Measurements from ENCODE around the gene ASIC4.
A peak's percentile ranks its signal among the peaks of the same experiment; 100 is the strongest.

The ASIC4 gene, protein sequence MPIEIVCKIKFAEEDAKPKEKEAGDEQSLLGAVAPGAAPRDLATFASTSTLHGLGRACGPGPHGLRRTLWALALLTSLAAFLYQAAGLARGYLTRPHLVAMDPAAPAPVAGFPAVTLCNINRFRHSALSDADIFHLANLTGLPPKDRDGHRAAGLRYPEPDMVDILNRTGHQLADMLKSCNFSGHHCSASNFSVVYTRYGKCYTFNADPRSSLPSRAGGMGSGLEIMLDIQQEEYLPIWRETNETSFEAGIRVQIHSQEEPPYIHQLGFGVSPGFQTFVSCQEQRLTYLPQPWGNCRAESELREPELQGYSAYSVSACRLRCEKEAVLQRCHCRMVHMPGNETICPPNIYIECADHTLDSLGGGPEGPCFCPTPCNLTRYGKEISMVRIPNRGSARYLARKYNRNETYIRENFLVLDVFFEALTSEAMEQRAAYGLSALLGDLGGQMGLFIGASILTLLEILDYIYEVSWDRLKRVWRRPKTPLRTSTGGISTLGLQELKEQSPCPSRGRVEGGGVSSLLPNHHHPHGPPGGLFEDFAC

DNA sequence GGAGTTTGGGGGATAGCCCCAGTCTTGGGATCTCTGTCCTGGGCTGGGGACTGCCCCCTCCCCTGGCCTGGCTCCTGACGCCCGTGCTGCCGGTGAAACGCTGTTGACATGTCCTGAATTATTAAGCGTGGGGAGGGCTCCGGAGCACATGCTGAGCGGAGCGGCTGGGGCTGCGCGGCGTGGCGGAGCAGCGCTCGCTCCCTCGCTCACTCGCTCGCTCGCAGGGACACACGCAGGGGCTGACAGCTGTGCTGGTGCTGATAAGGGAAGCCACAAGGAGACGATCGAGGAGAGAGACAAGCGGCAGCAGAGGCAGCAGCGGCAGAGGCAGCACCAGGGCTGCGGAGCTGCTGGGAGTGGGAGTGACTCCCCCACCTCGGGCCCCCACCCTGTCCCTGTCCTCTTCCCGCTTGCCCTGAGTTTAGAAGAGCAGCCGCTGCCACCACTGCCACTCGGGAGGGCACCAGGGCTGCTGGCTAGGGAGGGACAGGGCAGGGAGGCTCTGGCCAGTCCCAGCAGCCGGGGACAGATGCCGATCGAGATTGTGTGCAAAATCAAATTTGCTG, at the start of gene ASIC4:
Gene ASIC4 (plus strand): TSS at position 287 of the 566 bp plus-strand sequence. CDS start 243 bp downstream, at position 530.
- DNase-seq (ENCODE audit: low read depth in 2 of 2) = no peak

GRCh38 chr2:219465659-219466561, 48.4 kb upstream of the ASIC4 start:
- no peak for DNase-seq (ENCODE audit: low read depth in 2 of 2)

GRCh38 chr2:219466816-219467735, 47.2 kb upstream of the ASIC4 start:
- no peak for DNase-seq (ENCODE audit: low read depth in 2 of 2)

DNA sequence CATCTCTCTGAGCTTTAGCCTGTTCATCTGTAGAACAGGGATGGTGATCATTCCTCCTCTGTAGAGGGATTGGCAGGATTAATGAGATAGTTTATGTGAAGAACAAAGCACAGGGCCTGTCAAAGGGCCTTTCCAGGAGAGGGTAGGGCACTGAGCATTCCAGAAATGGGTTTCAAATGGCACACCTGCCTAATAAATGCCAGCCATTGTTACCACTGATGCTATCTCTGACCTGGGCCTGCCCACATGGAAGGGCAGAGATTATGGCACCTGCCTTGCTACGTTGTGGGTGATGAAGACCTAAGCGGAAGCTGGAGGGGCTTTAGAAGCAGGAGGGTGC, 46.6 kb upstream of the ASIC4 start:
- no peak for DNase-seq (ENCODE audit: low read depth in 2 of 2)

GRCh38 chr2:219468410-219469185, 45.7 kb upstream of the ASIC4 start:
- DNase-seq (ENCODE audit: low read depth in 2 of 2) = no peak

DNA sequence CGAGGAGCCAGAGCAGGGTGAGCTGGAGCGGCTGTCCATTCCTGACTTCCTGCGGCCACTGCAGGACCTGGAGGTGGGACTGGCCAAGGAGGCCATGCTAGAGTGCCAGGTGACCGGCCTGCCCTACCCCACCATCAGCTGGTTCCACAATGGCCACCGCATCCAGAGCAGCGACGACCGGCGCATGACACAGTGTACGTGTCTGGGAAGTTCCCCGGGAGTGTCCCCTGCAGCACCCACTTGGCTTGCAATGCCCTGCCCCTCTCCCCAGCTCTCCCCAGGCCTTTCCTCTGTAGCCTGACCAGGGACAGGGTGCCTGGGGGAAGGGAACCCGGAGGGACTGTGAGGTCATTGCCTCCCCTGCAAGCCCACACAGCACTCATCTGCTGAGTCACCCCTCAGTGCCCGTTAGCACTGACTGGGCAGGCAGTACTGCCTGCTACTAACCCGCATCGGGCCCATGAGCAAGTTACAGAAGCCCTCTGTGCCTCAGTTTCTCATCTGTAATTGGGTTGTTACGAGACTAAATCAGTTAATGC, 45.0 kb upstream of the ASIC4 start:
- DNase-seq (ENCODE audit: low read depth in 2 of 2) = no peak

DNA sequence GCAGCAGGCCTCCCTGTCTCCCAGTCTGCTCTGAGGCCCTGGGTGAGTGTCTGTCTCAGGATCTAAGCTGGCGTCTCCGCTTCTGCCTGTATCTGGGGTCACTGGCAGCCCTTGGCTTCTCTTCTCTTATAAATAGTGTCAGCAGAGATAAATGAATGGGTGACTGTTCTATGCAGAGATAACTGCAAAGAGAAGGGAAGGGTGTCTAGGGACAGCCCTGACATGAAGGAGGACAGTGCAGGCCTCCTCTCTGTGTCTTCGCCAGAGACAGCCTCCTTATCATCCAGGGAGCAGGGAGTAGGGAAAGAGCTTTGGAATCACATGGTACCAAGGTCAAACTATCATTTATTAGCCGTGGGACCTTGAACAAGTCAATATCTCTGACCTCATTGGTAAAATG, 43.9 kb upstream of the ASIC4 start:
- no peak for DNase-seq (ENCODE audit: low read depth in 2 of 2)

DNA sequence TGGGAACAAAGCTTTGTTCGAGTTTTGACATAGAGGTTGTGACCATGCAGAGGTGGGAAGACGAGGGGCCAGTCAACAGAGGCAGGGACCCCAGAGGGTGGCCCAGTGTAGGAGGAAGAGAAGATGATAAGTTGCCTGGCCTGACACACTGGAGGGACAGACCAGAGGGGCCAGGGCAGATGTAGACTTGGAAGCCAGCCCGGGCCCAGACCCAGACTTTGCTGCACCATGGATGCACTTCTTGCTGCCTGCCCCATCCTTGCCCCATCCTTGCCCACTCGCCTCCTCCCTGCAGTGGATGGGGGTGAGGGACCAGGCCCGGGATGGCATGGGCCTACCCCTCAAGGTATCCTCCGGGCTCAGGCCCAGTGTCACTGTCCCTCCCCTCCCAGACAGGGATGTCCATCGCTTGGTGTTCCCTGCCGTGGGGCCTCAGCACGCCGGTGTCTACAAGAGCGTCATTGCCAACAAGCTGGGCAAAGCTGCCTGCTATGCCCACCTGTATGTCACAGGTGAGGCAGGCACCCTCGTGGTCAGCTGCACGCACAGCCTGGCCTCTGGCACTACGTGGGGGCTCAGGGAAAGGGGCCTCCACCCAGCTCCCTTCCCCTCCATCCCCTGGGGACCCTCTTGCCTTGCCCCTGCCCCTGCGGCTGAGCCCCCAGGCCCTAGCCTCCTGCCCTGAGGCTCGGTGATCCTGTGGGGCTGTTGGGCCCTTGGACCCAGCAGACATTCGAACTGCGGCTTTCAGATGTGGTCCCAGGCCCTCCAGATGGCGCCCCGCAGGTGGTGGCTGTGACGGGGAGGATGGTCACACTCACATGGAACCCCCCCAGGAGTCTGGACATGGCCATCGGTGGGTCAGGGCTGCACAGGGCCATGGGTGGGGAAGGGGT, 42.6 kb upstream of the ASIC4 start:
- DNase-seq (ENCODE audit: low read depth in 2 of 2) = no peak

DNA sequence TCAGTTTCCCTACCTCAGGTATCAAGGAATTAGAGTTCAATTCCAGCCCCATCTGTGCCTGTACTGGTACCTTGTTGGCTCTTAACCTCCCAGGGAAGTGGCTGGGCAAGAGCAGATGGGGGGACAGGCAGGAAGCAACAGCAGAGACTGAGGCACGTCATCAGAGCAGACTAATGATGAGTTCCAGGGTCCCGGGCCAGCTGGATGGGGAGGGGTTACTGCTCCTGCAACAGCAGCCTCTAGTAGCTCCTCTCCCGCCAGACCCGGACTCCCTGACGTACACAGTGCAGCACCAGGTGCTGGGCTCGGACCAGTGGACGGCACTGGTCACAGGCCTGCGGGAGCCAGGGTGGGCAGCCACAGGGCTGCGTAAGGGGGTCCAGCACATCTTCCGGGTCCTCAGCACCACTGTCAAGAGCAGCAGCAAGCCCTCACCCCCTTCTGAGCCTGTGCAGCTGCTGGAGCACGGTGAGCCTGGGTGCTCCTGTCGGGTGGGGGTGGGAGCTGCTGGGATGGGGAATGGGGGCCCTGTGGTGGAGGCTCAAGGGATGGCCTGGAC, 41.6 kb upstream of the ASIC4 start:
- DNase-seq (ENCODE audit: low read depth in 2 of 2) = no peak

DNA sequence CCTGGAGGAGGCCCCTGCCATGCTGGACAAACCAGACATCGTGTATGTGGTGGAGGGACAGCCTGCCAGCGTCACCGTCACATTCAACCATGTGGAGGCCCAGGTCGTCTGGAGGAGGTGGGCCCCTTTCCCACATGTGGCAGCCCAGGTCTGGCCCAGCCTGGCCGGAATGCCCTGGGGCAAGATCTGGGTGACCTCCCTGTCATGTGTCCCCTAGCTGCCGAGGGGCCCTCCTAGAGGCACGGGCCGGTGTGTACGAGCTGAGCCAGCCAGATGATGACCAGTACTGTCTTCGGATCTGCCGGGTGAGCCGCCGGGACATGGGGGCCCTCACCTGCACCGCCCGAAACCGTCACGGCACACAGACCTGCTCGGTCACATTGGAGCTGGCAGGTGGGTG, 40.8 kb upstream of the ASIC4 start:
- DNase-seq (ENCODE audit: low read depth in 2 of 2) = no peak

DNA sequence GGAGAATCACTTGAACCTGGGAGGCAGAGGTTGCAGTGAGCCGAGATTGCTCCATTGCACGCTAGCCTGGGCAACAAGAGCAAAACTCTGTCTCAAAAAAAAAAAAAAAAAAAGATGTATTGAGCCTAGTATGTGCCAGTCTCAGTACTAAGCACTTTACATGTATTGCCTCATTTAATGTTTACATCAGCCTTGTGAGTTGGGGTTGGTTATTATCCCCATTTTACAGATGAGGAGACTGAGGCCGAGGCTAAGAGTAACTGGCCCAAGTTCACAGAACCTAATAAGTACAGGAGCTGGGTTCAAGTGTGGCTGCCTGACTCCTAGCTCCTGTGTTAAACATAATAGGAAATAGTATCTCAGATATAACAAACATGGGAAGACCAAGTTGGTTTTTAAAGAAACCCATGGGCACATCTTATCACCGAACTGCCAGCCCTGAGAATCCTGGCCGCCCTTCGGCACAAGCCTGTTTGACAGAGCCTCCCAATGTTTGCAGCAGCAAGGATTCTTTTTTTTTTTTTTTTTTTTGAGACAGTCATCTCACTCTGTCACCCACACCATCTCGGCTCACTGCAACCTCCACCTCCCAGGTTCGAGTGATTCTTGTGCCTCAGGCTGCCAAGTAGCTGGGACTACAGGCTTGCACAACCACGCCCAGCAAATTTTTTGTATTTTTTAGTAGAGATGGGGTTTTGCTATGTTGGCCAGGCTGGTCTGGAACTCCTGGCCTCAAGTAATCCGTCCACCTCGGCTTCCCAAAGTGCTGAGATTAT, 39.8 kb upstream of the ASIC4 start:
- no peak for DNase-seq (ENCODE audit: low read depth in 2 of 2)

DNA sequence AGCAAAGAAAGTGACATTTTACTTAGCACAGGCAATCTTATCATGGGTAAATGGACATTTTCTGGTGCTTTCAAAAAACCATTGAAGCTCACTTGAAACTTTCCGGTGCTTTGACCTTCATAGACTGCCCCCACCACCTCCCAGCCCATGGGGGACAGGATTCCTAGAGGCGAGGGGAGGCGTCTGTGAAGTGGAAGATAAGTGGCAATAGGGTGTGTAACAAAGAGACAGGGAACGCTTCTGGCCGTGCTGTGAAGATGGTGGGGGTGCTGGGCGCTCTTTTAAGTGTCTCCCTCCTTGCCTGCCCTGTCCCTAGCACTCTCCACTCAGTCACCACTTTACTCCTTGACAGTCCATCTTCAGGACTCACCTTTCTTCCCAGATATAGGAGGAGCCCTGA, 39.0 kb upstream of the ASIC4 start:
- no peak for DNase-seq (ENCODE audit: low read depth in 2 of 2)

DNA sequence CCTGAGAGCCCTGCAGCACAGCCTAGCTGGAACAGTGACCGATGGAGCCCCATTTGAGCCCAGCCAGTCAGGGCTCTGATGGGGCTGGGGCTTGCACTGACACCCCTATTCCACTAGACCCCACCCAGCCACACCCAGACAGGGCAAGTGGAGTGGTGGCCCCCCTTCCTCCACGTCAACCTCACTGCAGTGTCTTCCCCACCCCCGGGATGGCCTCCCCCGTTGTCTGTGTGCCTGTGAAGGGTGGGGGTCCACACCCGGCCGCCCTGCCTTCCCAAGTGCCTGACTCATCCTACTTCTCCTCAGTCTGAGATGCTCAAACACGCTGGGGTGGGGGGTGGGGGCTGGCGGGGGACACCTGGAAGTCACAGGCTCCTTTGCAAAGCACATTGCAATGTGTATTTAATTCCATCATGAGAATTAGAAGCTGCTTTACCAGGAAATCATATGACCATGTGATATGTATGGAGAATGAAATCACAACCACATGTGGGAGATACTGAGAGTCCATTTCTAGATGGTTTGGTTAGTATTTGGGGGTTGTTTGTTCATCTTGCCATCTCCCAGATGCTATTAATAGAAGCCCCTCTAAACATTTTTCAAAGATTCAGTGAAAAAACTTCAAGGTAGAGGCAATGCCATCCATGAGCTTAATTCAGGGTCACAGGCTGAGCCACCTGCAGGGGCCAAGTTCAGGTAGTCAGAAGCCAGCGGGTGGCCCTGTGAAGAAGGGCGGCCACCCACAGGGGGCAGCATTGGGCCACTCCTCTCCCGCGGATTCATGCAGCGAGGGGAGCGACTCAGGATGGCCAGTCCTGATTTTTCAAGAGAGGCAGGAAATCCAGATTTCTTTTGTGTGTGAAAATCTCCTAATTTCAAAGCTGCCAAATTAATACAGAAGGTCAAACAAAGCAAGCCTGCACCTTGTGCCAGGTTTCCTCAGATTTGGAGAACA, 38.3 kb upstream of the ASIC4 start:
- DNase-seq (ENCODE audit: low read depth in 2 of 2) = peak; percentile 35 to 69

DNA sequence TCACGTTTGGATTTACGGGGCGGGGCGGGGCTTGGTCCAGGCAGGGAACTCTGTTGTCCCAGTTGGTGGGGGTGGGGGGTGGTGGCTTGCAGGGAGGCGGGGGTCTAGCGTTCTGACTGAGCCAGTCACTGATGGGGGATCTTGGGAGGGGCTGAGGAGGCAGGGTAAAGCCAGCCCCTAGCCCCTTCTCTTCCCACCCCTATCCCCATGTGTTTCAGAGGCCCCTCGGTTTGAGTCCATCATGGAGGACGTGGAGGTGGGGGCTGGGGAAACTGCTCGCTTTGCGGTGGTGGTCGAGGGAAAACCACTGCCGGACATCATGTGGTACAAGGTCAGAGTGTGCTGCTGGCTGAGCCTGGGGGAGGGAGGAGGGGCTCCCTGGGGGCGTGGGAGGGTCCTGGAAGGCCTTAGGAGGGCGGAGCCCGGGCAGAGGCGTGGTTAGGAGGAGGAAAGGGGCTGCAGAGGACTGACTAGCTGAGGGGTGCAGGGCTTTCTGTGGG, 37.6 kb upstream of the ASIC4 start:
- no peak for DNase-seq (ENCODE audit: low read depth in 2 of 2)

- no peak for DNase-seq (ENCODE audit: low read depth in 2 of 2)
These were observed 37.1 kb upstream of the ASIC4 start for GRCh38 chr2:219477179-219477578.

- no peak for DNase-seq (ENCODE audit: low read depth in 2 of 2)
These were observed 36.5 kb upstream of the ASIC4 start for GRCh38 chr2:219477815-219478214.

- no peak for DNase-seq (ENCODE audit: low read depth in 2 of 2)
These were observed 35.4 kb upstream of the ASIC4 start for GRCh38 chr2:219478916-219479315.
